GM21423 (cell line): ENCODE data around the gene CTNNA3.
A peak's percentile ranks its signal among the peaks of the same experiment; 100 is the strongest.

Experiments used
- ATAC-seq: cut with Tn5 transposase; IDR thresholded peaks from one replicate; pipeline ENCODE4 v1.9.1; 2021; ENCODE audit warnings: mild to moderate bottlenecking, moderate library complexity; ENCODE audit not compliant: unreplicated experiment

The CTNNA3 gene

GRCh38 chr10:67666416-67667034 lies 29.5 kb downstream of the CTNNA3 start:
- ATAC-seq, result no peak

- ATAC-seq, result no peak
Measured at GRCh38 chr10:67665491-67665890, 30.5 kb downstream of the CTNNA3 start.

GRCh38 chr10:67664942-67665341 lies 31.1 kb downstream of the CTNNA3 start:
- no peak for ATAC-seq

- no peak for ATAC-seq
Measured at GRCh38 chr10:67663449-67664087, 32.4 kb downstream of the CTNNA3 start.

- no peak for ATAC-seq
Measured at GRCh38 chr10:67662415-67662814, 33.6 kb downstream of the CTNNA3 start.

- no peak for ATAC-seq
Measured at GRCh38 chr10:67659497-67659896, 36.5 kb downstream of the CTNNA3 start.

- ATAC-seq, result no peak
Measured at GRCh38 chr10:67657775-67658174, 38.2 kb downstream of the CTNNA3 start.

GRCh38 chr10:67650558-67650957 lies 45.4 kb downstream of the CTNNA3 start:
- ATAC-seq, result no peak

- no peak for ATAC-seq
Measured at GRCh38 chr10:67648613-67649229, 47.3 kb downstream of the CTNNA3 start.

- no peak for ATAC-seq
Measured at GRCh38 chr10:67630904-67631303, 65.1 kb downstream of the CTNNA3 start.

GRCh38 chr10:67629461-67629971 lies 66.5 kb downstream of the CTNNA3 start:
- ATAC-seq, result no peak

- no peak for ATAC-seq
Measured at GRCh38 chr10:67622984-67623383, 73.0 kb downstream of the CTNNA3 start.

- ATAC-seq, result no peak
Measured at GRCh38 chr10:67622511-67622910, 73.5 kb downstream of the CTNNA3 start.

GRCh38 chr10:67621834-67622233 lies 74.2 kb downstream of the CTNNA3 start:
- ATAC-seq, result no peak

GRCh38 chr10:67618116-67618515 lies 77.9 kb downstream of the CTNNA3 start:
- no peak for ATAC-seq

- ATAC-seq, result peak; percentile 80
Measured at GRCh38 chr10:67612577-67613537, 83.1 kb downstream of the CTNNA3 start.

- ATAC-seq, result no peak
Measured at GRCh38 chr10:67612176-67612575, 83.8 kb downstream of the CTNNA3 start.

GRCh38 chr10:67609996-67610793 lies 85.8 kb downstream of the CTNNA3 start:
- no peak for ATAC-seq

GRCh38 chr10:67608001-67608400 lies 88.0 kb downstream of the CTNNA3 start:
- no peak for ATAC-seq

- ATAC-seq, result no peak
Measured at GRCh38 chr10:67607472-67607871, 88.5 kb downstream of the CTNNA3 start.
